Kasumi-1 (cell line): ENCODE results near the gene ADISSP.

ENCODE experiments used
- DNase-seq, 2 experiments: peaks; one replicate each; lab custom pipeline; 2025; lab: John Stamatoyannopoulos, UW

ADISSP gene

GRCh38 chr20:3738111-3739053, 29.2 kb downstream of the ADISSP start:
- DNase-seq = no peak

- no peak for DNase-seq
These were observed 31.8 kb downstream of the ADISSP start for GRCh38 chr20:3735768-3736167.

GRCh38 chr20:3734111-3734843, 33.3 kb downstream of the ADISSP start:
- no peak for DNase-seq

- no peak for DNase-seq
These were observed 34.2 kb downstream of the ADISSP start for GRCh38 chr20:3733119-3733995.

- DNase-seq = no peak
These were observed 35.0 kb downstream of the ADISSP start, which contains the start of gene HSPA12B for GRCh38 chr20:3732327-3733118. Gene HSPA12B, plus strand, starts transcription at chr20:3732685. Its CDS starts 5,990 bp downstream, at chr20:3738675.

- DNase-seq = no peak
These were observed 35.6 kb downstream of the ADISSP start for GRCh38 chr20:3731944-3732326.

- DNase-seq = no peak
These were observed 36.5 kb downstream of the ADISSP start for GRCh38 chr20:3730803-3731672.

GRCh38 chr20:3729811-3730540, 37.6 kb downstream of the ADISSP start:
- no peak for DNase-seq

GRCh38 chr20:3729378-3729777, 38.2 kb downstream of the ADISSP start:
- DNase-seq = no peak

GRCh38 chr20:3728876-3729275, 38.7 kb downstream of the ADISSP start:
- DNase-seq = no peak

GRCh38 chr20:3728354-3728753, 39.2 kb downstream of the ADISSP start:
- no peak for DNase-seq

- DNase-seq = no peak
These were observed 40.0 kb downstream of the ADISSP start for GRCh38 chr20:3727401-3728021.

GRCh38 chr20:3724356-3724755, 43.2 kb downstream of the ADISSP start:
- DNase-seq = no peak

- DNase-seq = no peak
These were observed 44.3 kb downstream of the ADISSP start for GRCh38 chr20:3723284-3723683.

GRCh38 chr20:3721912-3722311, 45.6 kb downstream of the ADISSP start:
- DNase-seq = peak in 1 of 2 experiments; percentile 9

GRCh38 chr20:3720626-3721025, 46.9 kb downstream of the ADISSP start:
- DNase-seq = no peak

GRCh38 chr20:3720068-3720467, 47.5 kb downstream of the ADISSP start:
- no peak for DNase-seq

GRCh38 chr20:3719046-3719445, 48.5 kb downstream of the ADISSP start:
- DNase-seq = no peak
